Calu3 (cell line): ENCODE data around the gene STH. TPM values are rescaled to one million over a fixed set of nuclear protein-coding genes. Genes with fewer than 3 reads are reported as not detected.

ENCODE experiments used
- BruUV-seq: library from RNA; stranded (reverse); fragments of 400-500 nt; replicated peaks from 2 replicates; lab custom pipeline; 2021; lab: Mats Ljungman, UMichigan
- CTCF ChIA-PET: fragments of 300-600 bp; sonication (Branson Sonifier 250); formaldehyde crosslinking; loops from one replicate; lab custom pipeline; 2022; ENCODE audit warnings: antibody characterized with exemption; lab: Charles Lee
- DNase-seq: peaks from one replicate; pipeline ENCODE4 v3.0.0; 2022
- H3K27ac Mint-ChIP-seq: one replicate; pipeline ENCODE4 v1.8.0; 2022; ENCODE audit warnings: mixed read lengths; ENCODE audit not compliant: unreplicated experiment
- H3K27me3 Mint-ChIP-seq: one replicate; pipeline ENCODE4 v1.8.0; 2022; ENCODE audit warnings: mixed read lengths; ENCODE audit not compliant: unreplicated experiment
- H3K36me3 Mint-ChIP-seq: one replicate; pipeline ENCODE4 v1.8.0; 2022; ENCODE audit warnings: mild to moderate bottlenecking, moderate library complexity, mixed read lengths; ENCODE audit not compliant: insufficient read depth, unreplicated experiment
- H3K4me1 Mint-ChIP-seq: one replicate; pipeline ENCODE4 v1.8.0; 2022; ENCODE audit warnings: mild to moderate bottlenecking, low read depth, mixed read lengths; ENCODE audit not compliant: unreplicated experiment
- H3K4me3 Mint-ChIP-seq: one replicate; pipeline ENCODE4 v1.8.0; 2022; ENCODE audit warnings: mild to moderate bottlenecking, low read depth, moderate library complexity, mixed read lengths; ENCODE audit not compliant: unreplicated experiment
- H3K9me3 Mint-ChIP-seq: one replicate; pipeline ENCODE4 v1.8.0; 2022; ENCODE audit warnings: low read depth, mixed read lengths; ENCODE audit not compliant: unreplicated experiment
- CTCF ChIP-seq: fragments of 200-600 bp; IDR thresholded peaks from one replicate; pipeline ENCODE4 v1.8.0; 2022; ENCODE audit warnings: antibody characterized with exemption; ENCODE audit not compliant: unreplicated experiment
- intact Hi-C: fragments of 100-400 bp; cut with micrococcal nuclease; formaldehyde crosslinking; loops from one replicate; pipeline ENCODE4 v1.10.0; 2022; ENCODE audit not compliant: unreplicated experiment
- total RNA-seq: library from RNA; stranded (reverse); gene quantifications from 2 replicates; pipeline ENCODE4 v1.2.3, GENCODE V29; 2022

Gene STH
- total RNA-seq, 1 experiment from 2014 or later: not detected

- no peak for DNase-seq
- no peak for TF ChIP-seq CTCF
- intact Hi-C loops: no loop called here
- CTCF ChIA-PET: interaction anchor here (0.7 kb wide), 1 partner anchor 66 kb away, joined by 5 read pairs; the partner anchor contains the start of gene MAPT
- BruUV-seq: no TSS peak
- Mint-ChIP-seq H3K4me1 (peaks cover 3% of the 10 kb centered on the region), H3K4me3 (no peak overlapping the region), H3K36me3 (no peaks in the 10 kb centered on the region), H3K27ac (no peak overlapping the region), H3K9me3 (no peaks in the 10 kb centered on the region), H3K27me3 (peaks cover 9% of the 10 kb centered on the region)
Observed at GRCh38 chr17:45960311-45960710, 38.7 kb upstream of the STH start.

- CTCF ChIA-PET: no interaction called here
- no TSS peak for BruUV-seq
- Mint-ChIP-seq H3K4me1 (no peaks in the 10 kb centered on the region), H3K36me3 (no peaks in the 10 kb centered on the region), H3K27ac (no peak overlapping the region), H3K9me3 (no peaks in the 10 kb centered on the region), H3K4me3 (no peak overlapping the region), H3K27me3 (peaks cover 9% of the 10 kb centered on the region)
- TF ChIP-seq CTCF: no peak
- intact Hi-C loops: no loop called here
- DNase-seq: no peak
Observed at GRCh38 chr17:45961206-45961605, 37.8 kb upstream of the STH start.

GRCh38 chr17:45962221-45962972 is 36.7 kb upstream of the STH start:
- intact Hi-C loops: no loop called here
- H3K9me3 Mint-ChIP-seq: no peaks in the 10 kb centered on the region
- H3K27me3 Mint-ChIP-seq: peaks cover 21% of the 10 kb centered on the region
- DNase-seq: no peak
- H3K27ac Mint-ChIP-seq: no peak overlapping the region
- no peak for TF ChIP-seq CTCF
- no peaks in the 10 kb centered on the region for H3K4me1 Mint-ChIP-seq
- CTCF ChIA-PET: interaction anchor here (0.6 to 0.7 kb wide), 2 partner anchors 336 to 916 kb away, joined by 3 read pairs; no protein-coding TSS in a partner anchor
- BruUV-seq: no TSS peak
- H3K36me3 Mint-ChIP-seq: no peaks in the 10 kb centered on the region
- H3K4me3 Mint-ChIP-seq: no peak overlapping the region

GRCh38 chr17:45963283-45963682 is 35.8 kb upstream of the STH start:
- no peak overlapping the region for H3K4me3 Mint-ChIP-seq
- no TSS peak for BruUV-seq
- H3K9me3 Mint-ChIP-seq: no peaks in the 10 kb centered on the region
- CTCF ChIA-PET: interaction anchor here (0.7 kb wide), 1 partner anchor 337 kb away, joined by 3 read pairs; no protein-coding TSS in a partner anchor
- no peak for DNase-seq
- intact Hi-C loops: no loop called here
- no peaks in the 10 kb centered on the region for H3K4me1 Mint-ChIP-seq
- peaks cover 30% of the 10 kb centered on the region for H3K27me3 Mint-ChIP-seq
- no peak overlapping the region for H3K27ac Mint-ChIP-seq
- H3K36me3 Mint-ChIP-seq: no peaks in the 10 kb centered on the region
- no peak for TF ChIP-seq CTCF
